Astrocyte (in vitro differentiated cells and primary cell): ENCODE results near the gene DXO.

Experiments
- CTCF ChIP-seq: IDR thresholded peaks from 2 replicates; pipeline ENCODE4 v1.5.1; 2011; ENCODE audit warnings: low read depth, mild to moderate bottlenecking, inconsistent platforms, low read length, moderate library complexity; ENCODE audit not compliant: insufficient read depth
- EZH2 ChIP-seq: IDR thresholded peaks from 2 replicates; pipeline ENCODE4 v1.6.1; 2012; ENCODE audit warnings: mild to moderate bottlenecking, low read length, inconsistent platforms; ENCODE audit not compliant: insufficient read depth

DNA sequence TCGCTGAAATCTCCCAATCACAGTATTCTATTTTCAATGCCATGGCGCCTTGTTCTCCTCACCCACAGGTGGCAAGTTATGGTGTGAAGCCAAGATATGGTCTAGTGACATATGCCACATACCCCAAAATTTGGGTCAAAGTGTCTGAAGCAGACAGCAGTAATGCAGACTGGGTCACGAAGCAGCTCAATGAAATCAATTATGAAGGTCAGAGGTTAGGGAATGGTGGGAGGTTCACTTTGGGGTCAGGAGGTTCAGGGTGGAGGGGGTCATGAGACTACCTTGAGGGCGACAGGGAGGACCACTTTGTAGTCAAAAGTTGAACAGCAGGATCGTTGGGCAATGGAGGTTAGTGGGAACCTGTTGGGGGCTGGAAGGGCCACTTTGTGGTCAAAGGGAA is 23.6 kb downstream of the DXO start:
- no peak for TF ChIP-seq CTCF
- TF ChIP-seq EZH2 = no peak
